ENCODE data around the gene PLCB1.

Gene PLCB1

DNA sequence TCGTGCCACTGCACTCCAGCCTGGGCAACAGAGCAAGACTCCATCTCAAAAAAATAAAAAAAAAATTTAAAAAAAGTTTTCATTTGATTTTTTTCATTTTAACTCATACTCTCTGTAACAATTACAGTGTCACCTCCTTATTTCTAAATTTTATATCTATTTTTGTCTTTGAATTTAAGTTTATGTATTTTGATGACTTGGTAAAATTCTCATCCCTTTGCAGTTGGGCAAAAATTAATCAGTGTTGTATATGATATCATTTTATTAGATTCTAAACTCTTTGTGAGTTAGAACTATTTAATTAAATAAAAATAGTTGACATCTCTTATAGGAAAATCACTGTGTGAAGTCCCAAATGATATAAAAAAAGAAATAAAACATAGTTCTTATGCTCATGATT is 270.7 kb downstream of the PLCB1 start:
- Histone ChIP-seq H3K4me3 (ENCODE audit: control insufficient read depth in 1 of 7, extremely low read depth in 1 of 7, insufficient read depth in 4 of 7, low read depth in 2 of 7, low read length in 6 of 7) (no peak overlapping the region), H3K4me1 (ENCODE audit: control extremely low read depth in 1 of 4, control insufficient read depth in 4 of 4, insufficient read depth in 4 of 4, low read length in 3 of 4) (peaks cover 10 to 25% (median 18%) of the 10 kb centered on the region in 4 experiments), H3K9me3 (ENCODE audit: control extremely low read depth in 1 of 5, control insufficient read depth in 4 of 5, insufficient read depth in 2 of 5, low read depth in 1 of 5, low read length in 4 of 5) (peaks cover 0 to 9% (median 6%) of the 10 kb centered on the region in 5 experiments), H3K27me3 (replicated peaks in 2 of 5; ENCODE audit: control insufficient read depth in 4 of 5, insufficient read depth in 5 of 5, low read length in 4 of 5) (no peaks in the 10 kb centered on the region), H3K27ac (ENCODE audit: insufficient read depth in 1 of 2, low read depth in 1 of 2, low read length in 2 of 2, poor library complexity in 1 of 2, severe bottlenecking in 2 of 2) (no peak overlapping the region), H3K36me3 (ENCODE audit: control insufficient read depth in 4 of 4, insufficient read depth in 4 of 4, low read length in 3 of 4) (peaks cover 0 to 5% (median 1%) of the 10 kb centered on the region in 4 experiments)
- POLR2A ChIA-PET, result no interaction called here
- CTCF ChIA-PET, result interaction anchor here (1.3 kb wide), 1 partner anchor 319 kb away, joined by 3 read pairs; no protein-coding TSS in a partner anchor
- no CpG with 5 or more reads among the region's 1 CpG for WGBS (ENCODE audit: insufficient coverage)
- DNase-seq, result no peak

GRCh38 chr20:8404912-8405635 is 273.0 kb downstream of the PLCB1 start:
- peaks cover 10 to 14% (median 13%) of the 10 kb centered on the region in 4 experiments for H3K4me1 ChIP-seq (ENCODE audit: control extremely low read depth in 1 of 4, control insufficient read depth in 4 of 4, insufficient read depth in 4 of 4, low read length in 3 of 4)
- H3K27ac ChIP-seq (ENCODE audit: insufficient read depth in 1 of 2, low read depth in 1 of 2, low read length in 2 of 2, poor library complexity in 1 of 2, severe bottlenecking in 2 of 2), result no peak overlapping the region
- DNase-seq, result no peak
- ChIA-PET POLR2A (no interaction called here), CTCF (interaction anchor here (1.2 kb wide), 1 partner anchor 16 kb away, joined by 4 read pairs; no protein-coding TSS in a partner anchor)
- H3K27me3 ChIP-seq (replicated peaks in 2 of 5; ENCODE audit: control insufficient read depth in 4 of 5, insufficient read depth in 5 of 5, low read length in 4 of 5), result no peaks in the 10 kb centered on the region
- 100% methylated on average over 6 of the region's 6 CpGs for WGBS (ENCODE audit: insufficient coverage)
- peaks cover 0 to 6% (median 5%) of the 10 kb centered on the region in 5 experiments for H3K9me3 ChIP-seq (ENCODE audit: control extremely low read depth in 1 of 5, control insufficient read depth in 4 of 5, insufficient read depth in 2 of 5, low read depth in 1 of 5, low read length in 4 of 5)
- H3K36me3 ChIP-seq (ENCODE audit: control insufficient read depth in 4 of 4, insufficient read depth in 4 of 4, low read length in 3 of 4), result peaks cover 0 to 5% (median 1%) of the 10 kb centered on the region in 4 experiments
- no peak overlapping the region for H3K4me3 ChIP-seq (ENCODE audit: control insufficient read depth in 1 of 7, extremely low read depth in 1 of 7, insufficient read depth in 4 of 7, low read depth in 2 of 7, low read length in 6 of 7)

DNA sequence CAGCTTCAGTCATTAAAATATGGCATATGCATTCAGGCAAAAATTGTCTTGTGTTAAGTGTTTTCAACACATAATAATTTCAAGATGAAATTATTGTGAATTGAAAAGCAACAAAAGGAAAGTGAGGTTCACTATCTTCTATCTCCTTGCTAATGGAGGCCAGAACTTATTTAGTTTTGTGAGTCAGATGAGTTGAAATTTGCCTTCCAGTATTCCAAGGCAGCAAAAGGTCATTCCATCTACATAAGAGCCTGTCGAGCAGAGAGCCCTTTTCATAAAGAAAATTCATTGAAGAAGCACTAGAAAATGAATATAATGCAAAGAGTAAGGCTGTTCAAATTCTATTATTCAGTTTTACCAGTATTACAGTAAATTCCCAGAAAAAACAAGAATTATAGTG is 274.3 kb downstream of the PLCB1 start:
- POLR2A ChIA-PET, result no interaction called here
- no peak overlapping the region for H3K4me3 ChIP-seq (ENCODE audit: control insufficient read depth in 1 of 7, extremely low read depth in 1 of 7, insufficient read depth in 4 of 7, low read depth in 2 of 7, low read length in 6 of 7)
- peaks cover 0 to 6% (median 5%) of the 10 kb centered on the region in 5 experiments for H3K9me3 ChIP-seq (ENCODE audit: control extremely low read depth in 1 of 5, control insufficient read depth in 4 of 5, insufficient read depth in 2 of 5, low read depth in 1 of 5, low read length in 4 of 5)
- no peak overlapping the region for H3K27ac ChIP-seq (ENCODE audit: insufficient read depth in 1 of 2, low read depth in 1 of 2, low read length in 2 of 2, poor library complexity in 1 of 2, severe bottlenecking in 2 of 2)
- WGBS (ENCODE audit: insufficient coverage), result no CpG with 5 or more reads among the region's 1 CpG
- CTCF ChIA-PET, result no interaction called here
- H3K4me1 ChIP-seq (ENCODE audit: control extremely low read depth in 1 of 4, control insufficient read depth in 4 of 4, insufficient read depth in 4 of 4, low read length in 3 of 4), result peaks cover 3 to 4% (median 3%) of the 10 kb centered on the region in 4 experiments
- DNase-seq, result no peak
- peaks cover 0 to 5% (median 1%) of the 10 kb centered on the region in 4 experiments for H3K36me3 ChIP-seq (ENCODE audit: control insufficient read depth in 4 of 4, insufficient read depth in 4 of 4, low read length in 3 of 4)
- H3K27me3 ChIP-seq (replicated peaks in 2 of 5; ENCODE audit: control insufficient read depth in 4 of 5, insufficient read depth in 5 of 5, low read length in 4 of 5), result no peaks in the 10 kb centered on the region

GRCh38 chr20:8408587-8409307 is 276.7 kb downstream of the PLCB1 start:
- Histone ChIP-seq H3K9me3 (ENCODE audit: control extremely low read depth in 1 of 5, control insufficient read depth in 4 of 5, insufficient read depth in 2 of 5, low read depth in 1 of 5, low read length in 4 of 5) (peaks cover 0 to 6% (median 5%) of the 10 kb centered on the region in 5 experiments), H3K27ac (ENCODE audit: insufficient read depth in 1 of 2, low read depth in 1 of 2, low read length in 2 of 2, poor library complexity in 1 of 2, severe bottlenecking in 2 of 2) (no peak overlapping the region), H3K36me3 (ENCODE audit: control insufficient read depth in 4 of 4, insufficient read depth in 4 of 4, low read length in 3 of 4) (peaks cover 0 to 5% (median 1%) of the 10 kb centered on the region in 4 experiments), H3K27me3 (replicated peaks in 2 of 5; ENCODE audit: control insufficient read depth in 4 of 5, insufficient read depth in 5 of 5, low read length in 4 of 5) (no peaks in the 10 kb centered on the region), H3K4me1 (ENCODE audit: control extremely low read depth in 1 of 4, control insufficient read depth in 4 of 4, insufficient read depth in 4 of 4, low read length in 3 of 4) (peaks cover 0 to 7% (median 3%) of the 10 kb centered on the region in 4 experiments), H3K4me3 (ENCODE audit: control insufficient read depth in 1 of 7, extremely low read depth in 1 of 7, insufficient read depth in 4 of 7, low read depth in 2 of 7, low read length in 6 of 7) (no peak overlapping the region)
- ChIA-PET POLR2A (no interaction called here), CTCF (no interaction called here)
- no CpG with 5 or more reads among the region's 4 CpGs for WGBS (ENCODE audit: insufficient coverage)
- no peak for DNase-seq

DNA sequence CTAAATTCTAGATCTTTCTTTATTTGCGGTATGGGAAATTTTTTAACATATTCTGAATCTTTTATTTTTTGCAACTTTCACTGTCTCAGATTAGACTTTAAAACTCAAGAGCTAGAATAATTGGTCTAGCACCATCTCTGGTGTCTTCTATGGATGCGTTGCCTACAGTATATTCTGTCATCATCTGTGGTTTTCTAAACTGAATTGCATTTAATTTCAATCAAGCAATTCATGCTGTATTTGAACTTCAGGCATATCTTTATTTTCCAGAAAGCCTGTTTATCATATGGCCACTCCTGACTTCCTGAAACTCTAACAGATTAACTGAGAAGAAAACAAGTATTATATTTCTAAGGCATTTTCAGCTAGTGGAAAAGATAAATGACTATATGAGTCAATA is 281.6 kb downstream of the PLCB1 start:
- Histone ChIP-seq H3K4me1 (ENCODE audit: control extremely low read depth in 1 of 4, control insufficient read depth in 4 of 4, insufficient read depth in 4 of 4, low read length in 3 of 4) (peaks cover 0 to 20% (median 6%) of the 10 kb centered on the region in 4 experiments), H3K9me3 (ENCODE audit: control extremely low read depth in 1 of 5, control insufficient read depth in 4 of 5, insufficient read depth in 2 of 5, low read depth in 1 of 5, low read length in 4 of 5) (no peaks in the 10 kb centered on the region), H3K4me3 (ENCODE audit: control insufficient read depth in 1 of 7, extremely low read depth in 1 of 7, insufficient read depth in 4 of 7, low read depth in 2 of 7, low read length in 6 of 7) (no peak overlapping the region), H3K36me3 (ENCODE audit: control insufficient read depth in 4 of 4, insufficient read depth in 4 of 4, low read length in 3 of 4) (no peaks in the 10 kb centered on the region), H3K27ac (ENCODE audit: insufficient read depth in 1 of 2, low read depth in 1 of 2, low read length in 2 of 2, poor library complexity in 1 of 2, severe bottlenecking in 2 of 2) (no peak overlapping the region), H3K27me3 (replicated peaks in 2 of 5; ENCODE audit: control insufficient read depth in 4 of 5, insufficient read depth in 5 of 5, low read length in 4 of 5) (no peaks in the 10 kb centered on the region)
- no CpG with 5 or more reads among the region's 2 CpGs for WGBS (ENCODE audit: insufficient coverage)
- ChIA-PET CTCF (interaction anchor here (0.8 to 1.1 kb wide), 2 partner anchors 12 to 95 kb away, joined by 3 read pairs; no protein-coding TSS in a partner anchor), POLR2A (interaction anchor here (1.3 kb wide), 1 partner anchor 12 kb away, joined by 4 read pairs; no protein-coding TSS in a partner anchor)
- peak in 2 of 3 donors; percentile 45 to 69 for DNase-seq

DNA sequence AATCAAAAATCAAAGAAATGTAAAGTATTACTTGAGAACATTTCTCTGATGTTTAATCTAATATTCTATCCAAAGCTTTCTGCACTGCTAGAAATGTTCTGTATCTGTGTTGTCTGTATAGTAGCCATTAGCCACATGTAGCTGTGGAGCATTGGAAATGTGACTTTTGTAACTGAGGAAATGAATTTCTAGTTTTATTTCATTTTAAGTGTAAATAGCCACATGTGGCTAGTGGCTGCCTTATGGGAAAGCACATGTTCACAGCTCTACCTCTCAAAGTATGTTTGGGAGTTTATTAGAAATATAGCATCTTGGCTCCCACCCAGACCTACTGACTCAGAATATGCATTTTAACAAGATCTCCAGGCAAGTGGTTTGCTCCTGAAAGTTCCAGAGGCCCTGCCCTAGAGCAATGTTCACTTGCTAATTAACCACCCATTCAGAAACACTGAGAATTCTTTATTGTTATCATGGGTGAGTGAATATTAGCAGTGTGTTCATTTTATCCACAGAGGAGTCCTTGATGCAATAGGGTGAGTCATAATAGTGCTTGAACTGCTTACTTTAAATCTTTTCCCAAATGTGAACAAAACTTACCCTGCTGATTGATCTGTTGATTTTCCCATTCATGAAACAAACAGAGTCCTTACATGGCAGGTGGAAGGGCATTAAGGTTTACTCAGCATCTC is 282.7 kb downstream of the PLCB1 start:
- Histone ChIP-seq H3K36me3 (ENCODE audit: control insufficient read depth in 4 of 4, insufficient read depth in 4 of 4, low read length in 3 of 4) (no peaks in the 10 kb centered on the region), H3K27ac (ENCODE audit: insufficient read depth in 1 of 2, low read depth in 1 of 2, low read length in 2 of 2, poor library complexity in 1 of 2, severe bottlenecking in 2 of 2) (no peak overlapping the region), H3K27me3 (replicated peaks in 2 of 5; ENCODE audit: control insufficient read depth in 4 of 5, insufficient read depth in 5 of 5, low read length in 4 of 5) (no peaks in the 10 kb centered on the region), H3K4me3 (ENCODE audit: control insufficient read depth in 1 of 7, extremely low read depth in 1 of 7, insufficient read depth in 4 of 7, low read depth in 2 of 7, low read length in 6 of 7) (no peak overlapping the region), H3K9me3 (ENCODE audit: control extremely low read depth in 1 of 5, control insufficient read depth in 4 of 5, insufficient read depth in 2 of 5, low read depth in 1 of 5, low read length in 4 of 5) (no peaks in the 10 kb centered on the region), H3K4me1 (ENCODE audit: control extremely low read depth in 1 of 4, control insufficient read depth in 4 of 4, insufficient read depth in 4 of 4, low read length in 3 of 4) (peaks cover 0 to 20% (median 6%) of the 10 kb centered on the region in 4 experiments)
- ChIA-PET POLR2A (interaction anchor here (1.3 kb wide), 1 partner anchor 13 kb away, joined by 4 read pairs; no protein-coding TSS in a partner anchor), CTCF (interaction anchor here (0.6 to 1.1 kb wide), 3 partner anchors 11 to 1126 kb away, joined by 3 read pairs; no protein-coding TSS in a partner anchor)
- peak in 1 of 3 donors; percentile 35 for DNase-seq

Data from common myeloid progenitor, CD34-positive (primary cell).